IMR-90 (cell line): ENCODE measurements around the gene PCSK2.

Experiments
- CEBPB ChIP-seq: IDR thresholded peaks from 2 replicates; pipeline ENCODE4 v1.6.1; 2012; ENCODE audit warnings: low read depth, low read length, improper control_type of control experiment
- CTCF ChIP-seq: conservative IDR thresholded peaks from 2 replicates; pipeline ENCODE4 v1.5.1; 2012; ENCODE audit warnings: mild to moderate bottlenecking, low read depth, low read length, improper control_type of control experiment
- MAFK ChIP-seq: IDR thresholded peaks from 2 replicates; pipeline ENCODE4 v1.6.1; 2012; ENCODE audit warnings: low read depth, low read length, improper control_type of control experiment
- MAZ ChIP-seq: IDR thresholded peaks from 2 replicates; pipeline ENCODE4 v1.6.1; 2012; ENCODE audit warnings: low read depth, mild to moderate bottlenecking, low read length, improper control_type of control experiment, moderate library complexity, borderline replicate concordance
- MXI1 ChIP-seq: IDR thresholded peaks from 2 replicates; pipeline ENCODE4 v1.6.1; 2012; ENCODE audit warnings: low read depth, mild to moderate bottlenecking, low read length, moderate library complexity, borderline replicate concordance
- NFE2L2 ChIP-seq: fragments of 150-350 bp; IDR thresholded peaks from 2 replicates; pipeline ENCODE4 v1.6.1; 2016; ENCODE audit warnings: low read depth, mild to moderate bottlenecking, low read length
- POLR2A ChIP-seq: IDR thresholded peaks from 2 replicates; pipeline ENCODE4 v1.6.1; 2012; ENCODE audit warnings: mild to moderate bottlenecking, low read depth, low read length
- RAD21 ChIP-seq: IDR thresholded peaks from 2 replicates; pipeline ENCODE4 v1.6.1; 2012; ENCODE audit warnings: low read length, improper control_type of control experiment
- RCOR1 ChIP-seq: IDR thresholded peaks from 2 replicates; pipeline ENCODE4 v1.6.1; 2012; ENCODE audit warnings: mild to moderate bottlenecking, low read length, improper control_type of control experiment; ENCODE audit not compliant: insufficient replicate concordance
- TF ChIP-seq, protein P1 (sequence below): fragments of 150-350 bp; IDR thresholded peaks from 2 replicates; pipeline ENCODE4 v1.6.1; 2017; ENCODE audit warnings: mild to moderate bottlenecking, antibody characterized with exemption, low read length, low read depth
- TF ChIP-seq, protein P2 (sequence below): fragments of 150-350 bp; IDR thresholded peaks from 2 replicates; pipeline ENCODE4 v1.6.1; 2016; ENCODE audit warnings: low read depth, mild to moderate bottlenecking, low read length, moderate library complexity, borderline replicate concordance

DNA sequence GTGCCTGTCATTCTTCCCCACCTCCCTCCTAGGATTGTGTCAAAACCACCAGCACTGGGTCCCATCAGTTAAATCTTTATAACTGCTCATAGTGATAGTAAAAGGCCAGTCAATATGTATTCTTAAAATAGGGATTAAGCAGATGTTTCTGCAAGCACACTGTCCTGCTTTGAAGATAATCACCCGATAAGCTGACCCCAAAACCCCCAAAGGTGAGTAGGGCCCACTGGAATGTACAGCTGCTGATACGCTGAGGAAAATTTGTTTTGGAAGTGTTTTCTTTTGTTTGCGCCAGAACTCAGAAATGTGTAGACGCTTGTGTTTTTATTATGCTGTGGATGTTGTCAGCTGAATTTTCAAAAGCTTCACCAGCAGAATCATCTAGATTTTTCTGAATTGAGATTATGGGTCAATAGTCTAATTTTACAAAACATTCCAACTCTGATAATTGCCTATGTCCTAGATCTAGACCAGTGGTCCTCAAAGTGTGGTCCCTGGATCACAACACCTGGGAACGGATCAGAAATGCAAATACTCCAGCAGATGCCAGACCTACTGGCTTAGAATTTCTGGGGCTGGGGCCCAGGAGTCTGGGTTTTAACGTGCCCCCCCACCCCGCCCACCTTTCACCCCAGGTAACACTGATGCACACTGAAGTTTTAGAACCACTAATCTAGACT lies 292.9 kb downstream of the PCSK2 start:
- no peak for TF ChIP-seq RAD21
- no peak for TF ChIP-seq CTCF
- TF ChIP-seq POLR2A: no peak
- TF ChIP-seq RCOR1: no peak
- TF ChIP-seq NFE2L2: no peak
- TF ChIP-seq MAFK: no peak
- TF ChIP-seq, protein P1, sequence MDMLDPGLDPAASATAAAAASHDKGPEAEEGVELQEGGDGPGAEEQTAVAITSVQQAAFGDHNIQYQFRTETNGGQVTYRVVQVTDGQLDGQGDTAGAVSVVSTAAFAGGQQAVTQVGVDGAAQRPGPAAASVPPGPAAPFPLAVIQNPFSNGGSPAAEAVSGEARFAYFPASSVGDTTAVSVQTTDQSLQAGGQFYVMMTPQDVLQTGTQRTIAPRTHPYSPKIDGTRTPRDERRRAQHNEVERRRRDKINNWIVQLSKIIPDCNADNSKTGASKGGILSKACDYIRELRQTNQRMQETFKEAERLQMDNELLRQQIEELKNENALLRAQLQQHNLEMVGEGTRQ: no peak
- no peak for TF ChIP-seq MAZ
- TF ChIP-seq MXI1: no peak
- TF ChIP-seq CEBPB: no peak
- TF ChIP-seq, protein P2, sequence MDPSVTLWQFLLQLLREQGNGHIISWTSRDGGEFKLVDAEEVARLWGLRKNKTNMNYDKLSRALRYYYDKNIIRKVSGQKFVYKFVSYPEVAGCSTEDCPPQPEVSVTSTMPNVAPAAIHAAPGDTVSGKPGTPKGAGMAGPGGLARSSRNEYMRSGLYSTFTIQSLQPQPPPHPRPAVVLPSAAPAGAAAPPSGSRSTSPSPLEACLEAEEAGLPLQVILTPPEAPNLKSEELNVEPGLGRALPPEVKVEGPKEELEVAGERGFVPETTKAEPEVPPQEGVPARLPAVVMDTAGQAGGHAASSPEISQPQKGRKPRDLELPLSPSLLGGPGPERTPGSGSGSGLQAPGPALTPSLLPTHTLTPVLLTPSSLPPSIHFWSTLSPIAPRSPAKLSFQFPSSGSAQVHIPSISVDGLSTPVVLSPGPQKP: no peak
